ENCODE data around the gene PFN3. TPM values are rescaled to one million over a fixed set of nuclear protein-coding genes. Genes with fewer than 3 reads are reported as not detected.

Gene PFN3
- total and polyA plus RNA-seq, 2 experiments from 2014 or later: 1.9 to 2.0 TPM

GRCh38 chr5:177440211-177440989, 39.9 kb upstream of the PFN3 start:
- Histone ChIP-seq H3K27ac (ENCODE audit: low read depth) (no peak overlapping the region), H3F3A (replicated peaks; ENCODE audit: low read depth) (peaks cover 13% of the 10 kb centered on the region; the same call in 1 of the 2 replicates), H4K20me1 (replicated peaks; ENCODE audit: insufficient read depth) (no peaks in the 10 kb centered on the region; the same call in 1 of the 2 replicates), H3K4me1 (ENCODE audit: insufficient read depth) (peaks cover 13% of the 10 kb centered on the region), H3K36me3 (ENCODE audit: insufficient read depth) (peaks cover 2% of the 10 kb centered on the region; the same call in 1 of the 2 replicates), H3K27me3 (ENCODE audit: insufficient read depth) (peaks cover 12% of the 10 kb centered on the region), H3K4me3 (no peak overlapping the region), H3K79me2 (replicated peaks; ENCODE audit: insufficient read depth) (no peaks in the 10 kb centered on the region), H3K9me2 (ENCODE audit: insufficient read depth) (no peaks in the 10 kb centered on the region), H2AFZ (no peak overlapping the region), H3K4me2 (no peak overlapping the region)
- H3K9me3 Mint-ChIP-seq: peaks cover 4% of the 10 kb centered on the region; the same call in 1 of the 3 replicates
- no peak overlapping the region for H3K27ac Mint-ChIP-seq
- H3K4me1 Mint-ChIP-seq: peaks cover 23% of the 10 kb centered on the region
- ATAC-seq (peak; percentile 51), DNase-seq (ENCODE audit: low spot score) (no peak)
- H3K36me3 Mint-ChIP-seq (ENCODE audit: low read depth): peaks cover 44% of the 10 kb centered on the region
- H3K27me3 Mint-ChIP-seq (ENCODE audit: insufficient read depth, low read depth, poor library complexity): peaks cover 28% of the 10 kb centered on the region
- TF ChIP-seq POLR2AphosphoS5 (IDR thresholded peaks at IDR 0.05; ENCODE audit: low read depth): 0 out of 2 replicates have a peak, but pooled peaks have one; percentile 14
- no peak for TF ChIP-seq ZNF331 (CRISPR knock-in tag; IDR thresholded peaks at IDR 0.05; ENCODE audit: low read depth)
- no peak overlapping the region for H3K4me3 Mint-ChIP-seq

DNA sequence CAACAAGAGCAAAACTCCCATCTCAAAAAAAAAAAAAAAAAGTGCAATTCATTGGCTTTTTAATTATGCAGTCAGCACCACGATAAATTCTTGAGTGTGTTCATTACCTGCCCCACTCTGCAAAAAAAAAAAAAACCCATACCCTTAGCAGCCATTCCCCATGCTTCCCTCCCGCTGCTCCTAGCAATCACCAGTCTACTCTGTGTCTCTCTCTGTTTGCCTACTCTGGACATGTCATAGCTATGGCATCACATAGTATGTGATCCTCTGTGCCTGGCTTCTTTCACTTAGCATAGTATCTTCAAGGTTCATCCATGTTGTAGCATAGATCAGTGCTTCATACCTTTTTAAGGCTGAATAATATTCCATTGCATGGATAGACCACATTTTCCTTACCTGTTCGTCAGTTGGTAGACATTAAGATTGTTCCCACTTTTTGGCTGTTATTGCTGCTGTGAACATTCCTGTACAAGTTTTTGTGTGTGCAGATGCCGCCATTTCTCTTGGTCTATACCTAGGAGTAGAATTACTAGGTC, 39.1 kb upstream of the PFN3 start:
- Histone ChIP-seq H3K4me1 (ENCODE audit: insufficient read depth) (peaks cover 7% of the 10 kb centered on the region; the same call in 1 of the 2 replicates), H3K79me2 (replicated peaks; ENCODE audit: insufficient read depth) (no peaks in the 10 kb centered on the region), H3F3A (replicated peaks; ENCODE audit: low read depth) (peaks cover 7% of the 10 kb centered on the region; the same call in 1 of the 2 replicates), H3K27ac (ENCODE audit: low read depth) (no peak overlapping the region), H3K4me2 (no peak overlapping the region), H3K4me3 (no peak overlapping the region), H3K27me3 (ENCODE audit: insufficient read depth) (peaks cover 4% of the 10 kb centered on the region; the same call in 1 of the 2 replicates), H3K9me2 (ENCODE audit: insufficient read depth) (no peaks in the 10 kb centered on the region), H2AFZ (no peak overlapping the region), H3K36me3 (ENCODE audit: insufficient read depth) (peaks cover 3% of the 10 kb centered on the region; the same call in 1 of the 2 replicates), H4K20me1 (replicated peaks; ENCODE audit: insufficient read depth) (no peaks in the 10 kb centered on the region)
- no peak overlapping the region; the same call in 2 of the 3 replicates for H3K4me3 Mint-ChIP-seq
- H3K27me3 Mint-ChIP-seq (ENCODE audit: insufficient read depth, low read depth, poor library complexity): peaks cover 23% of the 10 kb centered on the region
- peaks cover 51% of the 10 kb centered on the region for H3K36me3 Mint-ChIP-seq (ENCODE audit: low read depth)
- peaks cover 17% of the 10 kb centered on the region for H3K4me1 Mint-ChIP-seq
- no peak overlapping the region for H3K27ac Mint-ChIP-seq
- DNase-seq (ENCODE audit: low spot score) (no peak), ATAC-seq (no peak)
- peaks cover 4% of the 10 kb centered on the region; the same call in 1 of the 3 replicates for H3K9me3 Mint-ChIP-seq
- TF ChIP-seq POLR2AphosphoS5 (IDR thresholded peaks at IDR 0.05; ENCODE audit: low read depth) (no peak), JUNB (IDR thresholded peaks at IDR 0.05; ENCODE audit: unreplicated experiment) (no peak), ZNF462 (CRISPR knock-in tag; IDR thresholded peaks at IDR 0.05) (no peak), ZNF331 (CRISPR knock-in tag; IDR thresholded peaks at IDR 0.05; ENCODE audit: low read depth) (no peak), CREB1 (CRISPR knock-in tag; IDR thresholded peaks at IDR 0.05; ENCODE audit: low read depth) (no peak), EZH2phosphoT487 (IDR thresholded peaks at IDR 0.05; ENCODE audit: unreplicated experiment) (no peak)
- TF ChIP-seq, protein P1, sequence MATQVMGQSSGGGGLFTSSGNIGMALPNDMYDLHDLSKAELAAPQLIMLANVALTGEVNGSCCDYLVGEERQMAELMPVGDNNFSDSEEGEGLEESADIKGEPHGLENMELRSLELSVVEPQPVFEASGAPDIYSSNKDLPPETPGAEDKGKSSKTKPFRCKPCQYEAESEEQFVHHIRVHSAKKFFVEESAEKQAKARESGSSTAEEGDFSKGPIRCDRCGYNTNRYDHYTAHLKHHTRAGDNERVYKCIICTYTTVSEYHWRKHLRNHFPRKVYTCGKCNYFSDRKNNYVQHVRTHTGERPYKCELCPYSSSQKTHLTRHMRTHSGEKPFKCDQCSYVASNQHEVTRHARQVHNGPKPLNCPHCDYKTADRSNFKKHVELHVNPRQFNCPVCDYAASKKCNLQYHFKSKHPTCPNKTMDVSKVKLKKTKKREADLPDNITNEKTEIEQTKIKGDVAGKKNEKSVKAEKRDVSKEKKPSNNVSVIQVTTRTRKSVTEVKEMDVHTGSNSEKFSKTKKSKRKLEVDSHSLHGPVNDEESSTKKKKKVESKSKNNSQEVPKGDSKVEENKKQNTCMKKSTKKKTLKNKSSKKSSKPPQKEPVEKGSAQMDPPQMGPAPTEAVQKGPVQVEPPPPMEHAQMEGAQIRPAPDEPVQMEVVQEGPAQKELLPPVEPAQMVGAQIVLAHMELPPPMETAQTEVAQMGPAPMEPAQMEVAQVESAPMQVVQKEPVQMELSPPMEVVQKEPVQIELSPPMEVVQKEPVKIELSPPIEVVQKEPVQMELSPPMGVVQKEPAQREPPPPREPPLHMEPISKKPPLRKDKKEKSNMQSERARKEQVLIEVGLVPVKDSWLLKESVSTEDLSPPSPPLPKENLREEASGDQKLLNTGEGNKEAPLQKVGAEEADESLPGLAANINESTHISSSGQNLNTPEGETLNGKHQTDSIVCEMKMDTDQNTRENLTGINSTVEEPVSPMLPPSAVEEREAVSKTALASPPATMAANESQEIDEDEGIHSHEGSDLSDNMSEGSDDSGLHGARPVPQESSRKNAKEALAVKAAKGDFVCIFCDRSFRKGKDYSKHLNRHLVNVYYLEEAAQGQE (IDR thresholded peaks at IDR 0.05; ENCODE audit: unreplicated experiment): no peak

All from GM23338 (cell line).